ENCODE results near the gene WIPF3.

WIPF3 gene

GRCh38 chr7:29915481-29916215 is 109.3 kb downstream of the WIPF3 start:
- no peak for DNase-seq (ENCODE audit: low read depth)

- DNase-seq (ENCODE audit: low read depth), result no peak
Measured at GRCh38 chr7:29917641-29918040, 111.3 kb downstream of the WIPF3 start.

GRCh38 chr7:29918850-29919249 is 112.5 kb downstream of the WIPF3 start:
- no peak for DNase-seq (ENCODE audit: low read depth)

- DNase-seq (ENCODE audit: low read depth), result no peak
Measured at GRCh38 chr7:29919790-29920189, 113.5 kb downstream of the WIPF3 start.

- DNase-seq (ENCODE audit: low read depth), result no peak
Measured at GRCh38 chr7:29920491-29920890, 114.2 kb downstream of the WIPF3 start.

- DNase-seq (ENCODE audit: low read depth), result no peak
Measured at GRCh38 chr7:29921404-29922010, 115.2 kb downstream of the WIPF3 start.

GRCh38 chr7:29922921-29923700 is 116.8 kb downstream of the WIPF3 start:
- DNase-seq (ENCODE audit: low read depth), result no peak

- no peak for DNase-seq (ENCODE audit: low read depth)
Measured at GRCh38 chr7:29924006-29924405, 117.7 kb downstream of the WIPF3 start.

GRCh38 chr7:29924684-29925083 is 118.4 kb downstream of the WIPF3 start:
- no peak for DNase-seq (ENCODE audit: low read depth)

GRCh38 chr7:29926216-29926615 is 119.9 kb downstream of the WIPF3 start:
- DNase-seq (ENCODE audit: low read depth), result no peak

GRCh38 chr7:29926741-29927140 is 120.4 kb downstream of the WIPF3 start:
- no peak for DNase-seq (ENCODE audit: low read depth)

GRCh38 chr7:29929018-29929807 is 122.9 kb downstream of the WIPF3 start:
- DNase-seq (ENCODE audit: low read depth), result no peak

- DNase-seq (ENCODE audit: low read depth), result no peak
Measured at GRCh38 chr7:29935111-29935510, 128.8 kb downstream of the WIPF3 start.

GRCh38 chr7:29937132-29937531 is 130.8 kb downstream of the WIPF3 start:
- DNase-seq (ENCODE audit: low read depth), result no peak

GRCh38 chr7:29940199-29940598 is 133.9 kb downstream of the WIPF3 start:
- DNase-seq (ENCODE audit: low read depth), result no peak

- DNase-seq (ENCODE audit: low read depth), result no peak
Measured at GRCh38 chr7:29945259-29945809, 139.0 kb downstream of the WIPF3 start.

- DNase-seq (ENCODE audit: low read depth), result no peak
Measured at GRCh38 chr7:29946428-29947186, 140.3 kb downstream of the WIPF3 start.

GRCh38 chr7:29948587-29948986 is 142.3 kb downstream of the WIPF3 start:
- no peak for DNase-seq (ENCODE audit: low read depth)

- no peak for DNase-seq (ENCODE audit: low read depth)
Measured at GRCh38 chr7:29950480-29950879, 144.2 kb downstream of the WIPF3 start.

GRCh38 chr7:29951206-29951605 is 144.9 kb downstream of the WIPF3 start:
- DNase-seq (ENCODE audit: low read depth), result no peak

- no peak for DNase-seq (ENCODE audit: low read depth)
Measured at GRCh38 chr7:29953726-29954347, 147.5 kb downstream of the WIPF3 start.
